Sigmoid colon (tissue), 4 donors: ENCODE results near the gene STAG1.

Source experiments
- EP300 ChIP-seq, 4 donors: sonication (generic); formaldehyde crosslinking; IDR thresholded peaks; one replicate each; pipeline ENCODE4 v1.6.1; 2017; ENCODE audit warnings: antibody characterized with exemption in 4 of 4
- POLR2A ChIP-seq, 2 donors: fragments of 450-650 bp; IDR thresholded peaks; one replicate each; pipeline ENCODE4 v1.6.1; 2016; ENCODE audit warnings: antibody characterized with exemption in 2 of 2, mild to moderate bottlenecking in 2 of 2, moderate library complexity in 2 of 2
- POLR2AphosphoS5 ChIP-seq, 4 donors: sonication (generic); formaldehyde crosslinking; IDR thresholded peaks; one replicate each; pipeline ENCODE4 v1.6.1; 2017; ENCODE audit warnings: antibody characterized with exemption in 4 of 4
- TF ChIP-seq, protein P1 (sequence below), 4 experiments: fragments of 450-650 bp in 3 of 4; fragments of 200-600 bp in 1 of 4; IDR thresholded peaks; one replicate each; pipeline ENCODE4 v1.5.1; 2016 to 2019; ENCODE audit warnings: antibody characterized with exemption in 4 of 4, mild to moderate bottlenecking in 3 of 4, moderate library complexity in 2 of 4

DNA sequence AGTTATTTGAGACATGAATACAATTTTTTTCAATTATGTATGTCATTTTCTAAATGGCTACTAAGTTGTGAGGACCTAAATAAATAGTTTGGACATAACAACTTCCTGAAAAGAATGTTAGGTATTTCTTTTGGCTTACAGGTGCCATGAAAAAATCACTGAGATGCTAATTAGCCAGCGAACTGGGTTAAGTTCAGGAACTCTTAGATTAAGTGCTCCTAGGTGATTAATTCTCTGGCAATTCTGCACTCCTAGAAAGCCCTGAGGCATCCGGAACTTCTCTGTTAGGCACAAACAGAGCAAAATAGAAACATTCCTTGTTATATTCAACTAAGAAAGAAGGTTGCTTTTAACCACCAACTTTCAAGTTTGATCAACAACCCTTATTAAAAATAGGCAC is 192.3 kb downstream of the STAG1 start:
- TF ChIP-seq, protein P1, sequence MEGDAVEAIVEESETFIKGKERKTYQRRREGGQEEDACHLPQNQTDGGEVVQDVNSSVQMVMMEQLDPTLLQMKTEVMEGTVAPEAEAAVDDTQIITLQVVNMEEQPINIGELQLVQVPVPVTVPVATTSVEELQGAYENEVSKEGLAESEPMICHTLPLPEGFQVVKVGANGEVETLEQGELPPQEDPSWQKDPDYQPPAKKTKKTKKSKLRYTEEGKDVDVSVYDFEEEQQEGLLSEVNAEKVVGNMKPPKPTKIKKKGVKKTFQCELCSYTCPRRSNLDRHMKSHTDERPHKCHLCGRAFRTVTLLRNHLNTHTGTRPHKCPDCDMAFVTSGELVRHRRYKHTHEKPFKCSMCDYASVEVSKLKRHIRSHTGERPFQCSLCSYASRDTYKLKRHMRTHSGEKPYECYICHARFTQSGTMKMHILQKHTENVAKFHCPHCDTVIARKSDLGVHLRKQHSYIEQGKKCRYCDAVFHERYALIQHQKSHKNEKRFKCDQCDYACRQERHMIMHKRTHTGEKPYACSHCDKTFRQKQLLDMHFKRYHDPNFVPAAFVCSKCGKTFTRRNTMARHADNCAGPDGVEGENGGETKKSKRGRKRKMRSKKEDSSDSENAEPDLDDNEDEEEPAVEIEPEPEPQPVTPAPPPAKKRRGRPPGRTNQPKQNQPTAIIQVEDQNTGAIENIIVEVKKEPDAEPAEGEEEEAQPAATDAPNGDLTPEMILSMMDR (IDR thresholded peaks at IDR 0.05) = no peak
- TF ChIP-seq POLR2A (IDR thresholded peaks at IDR 0.05) (no peak), EP300 (IDR thresholded peaks at IDR 0.05) (no peak), POLR2AphosphoS5 (IDR thresholded peaks at IDR 0.05) (no peak)
